ENCODE data around the gene ARHGAP27.
"Not testable (repeated sequence)": the region's sequence is repeated elsewhere in the genome, so short reads cannot be mapped to it uniquely, and the experiment has no call there.

Gene ARHGAP27

GRCh38 chr17:45432405-45433158, at the start of gene ARHGAP27:
ARHGAP27 (minus strand) TSS chr17:45432870; CDS start chr17:45430279, 2,591 bp downstream.
- Mint-ChIP-seq H3K27ac (ENCODE audit: low read depth) (peak within 1 kb of the TSS; percentile 78), H3K4me1 (peaks cover 26% of the 10 kb centered on the region)

GRCh38 chr17:45482317-45482716, 49.6 kb upstream of the ARHGAP27 start:
- Mint-ChIP-seq H3K4me1 (peaks cover 17% of the 10 kb centered on the region), H3K36me3 (ENCODE audit: insufficient read depth) (peaks cover 19% of the 10 kb centered on the region), H3K27ac (ENCODE audit: low read depth) (peak overlapping the region; percentile 32)
- not testable (repeated sequence) for H3K4me3 Mint-ChIP-seq; H3K9me3 Mint-ChIP-seq; DNase-seq (ENCODE audit: low spot score in 2 of 2); ATAC-seq (replicated peaks; ENCODE audit: extremely low read depth, poor library complexity, severe bottlenecking); H3K27me3 Mint-ChIP-seq

More at GRCh38 chr17:45432405-45433158, at the start of gene ARHGAP27:
- Mint-ChIP-seq H3K9me3 (no peaks in the 10 kb centered on the region), H3K36me3 (ENCODE audit: insufficient read depth) (peaks cover 11% of the 10 kb centered on the region), H3K4me3 (peak within 1 kb of the TSS; percentile 80), H3K27me3 (no peaks in the 10 kb centered on the region)
- no peak for ATAC-seq (replicated peaks; ENCODE audit: extremely low read depth, poor library complexity, severe bottlenecking)
- DNase-seq (ENCODE audit: low spot score in 2 of 2) = no peak

- not testable (repeated sequence) for H3K4me1 Mint-ChIP-seq; H3K27me3 Mint-ChIP-seq; H3K4me3 Mint-ChIP-seq; H3K27ac Mint-ChIP-seq (ENCODE audit: low read depth); ATAC-seq (replicated peaks; ENCODE audit: extremely low read depth, poor library complexity, severe bottlenecking); H3K9me3 Mint-ChIP-seq; DNase-seq (ENCODE audit: low spot score in 2 of 2)
- H3K36me3 Mint-ChIP-seq (ENCODE audit: insufficient read depth) = peaks cover 34% of the 10 kb centered on the region
Observed at GRCh38 chr17:45475436-45475835, 42.8 kb upstream of the ARHGAP27 start.

GRCh38 chr17:45472249-45472648, 39.6 kb upstream of the ARHGAP27 start:
- peaks cover 24% of the 10 kb centered on the region for H3K36me3 Mint-ChIP-seq (ENCODE audit: insufficient read depth)
- DNase-seq (ENCODE audit: low spot score in 2 of 2); H3K4me3 Mint-ChIP-seq; H3K4me1 Mint-ChIP-seq; H3K27me3 Mint-ChIP-seq; H3K9me3 Mint-ChIP-seq; ATAC-seq (replicated peaks; ENCODE audit: extremely low read depth, poor library complexity, severe bottlenecking); H3K27ac Mint-ChIP-seq (ENCODE audit: low read depth): not testable (repeated sequence)

- DNase-seq (ENCODE audit: low spot score in 2 of 2); H3K4me1 Mint-ChIP-seq; H3K27ac Mint-ChIP-seq (ENCODE audit: low read depth); H3K9me3 Mint-ChIP-seq; H3K27me3 Mint-ChIP-seq; ATAC-seq (replicated peaks; ENCODE audit: extremely low read depth, poor library complexity, severe bottlenecking); H3K4me3 Mint-ChIP-seq: not testable (repeated sequence)
- peaks cover 10% of the 10 kb centered on the region for H3K36me3 Mint-ChIP-seq (ENCODE audit: insufficient read depth)
Observed at GRCh38 chr17:45469204-45469563, 36.5 kb upstream of the ARHGAP27 start.

- not testable (repeated sequence) for DNase-seq (ENCODE audit: low spot score in 2 of 2); H3K27me3 Mint-ChIP-seq; H3K27ac Mint-ChIP-seq (ENCODE audit: low read depth); H3K4me1 Mint-ChIP-seq; H3K4me3 Mint-ChIP-seq; H3K9me3 Mint-ChIP-seq; ATAC-seq (replicated peaks; ENCODE audit: extremely low read depth, poor library complexity, severe bottlenecking)
- H3K36me3 Mint-ChIP-seq (ENCODE audit: insufficient read depth) = peaks cover 10% of the 10 kb centered on the region
Observed at GRCh38 chr17:45468293-45469203, 35.9 kb upstream of the ARHGAP27 start.

- not testable (repeated sequence) for H3K9me3 Mint-ChIP-seq; H3K4me1 Mint-ChIP-seq; H3K4me3 Mint-ChIP-seq; H3K27me3 Mint-ChIP-seq; DNase-seq (ENCODE audit: low spot score in 2 of 2)
- Mint-ChIP-seq H3K36me3 (ENCODE audit: insufficient read depth) (peaks cover 19% of the 10 kb centered on the region), H3K27ac (ENCODE audit: low read depth) (peak overlapping the region; percentile 79)
- ATAC-seq (replicated peaks; ENCODE audit: extremely low read depth, poor library complexity, severe bottlenecking) = peak; percentile 80
Observed at GRCh38 chr17:45461524-45462327, 29.1 kb upstream of the ARHGAP27 start.

GRCh38 chr17:45460422-45460821, 27.8 kb upstream of the ARHGAP27 start:
- H3K36me3 Mint-ChIP-seq (ENCODE audit: insufficient read depth) = peaks cover 26% of the 10 kb centered on the region
- H3K4me1 Mint-ChIP-seq; H3K4me3 Mint-ChIP-seq; ATAC-seq (replicated peaks; ENCODE audit: extremely low read depth, poor library complexity, severe bottlenecking); H3K9me3 Mint-ChIP-seq; DNase-seq (ENCODE audit: low spot score in 2 of 2); H3K27me3 Mint-ChIP-seq; H3K27ac Mint-ChIP-seq (ENCODE audit: low read depth): not testable (repeated sequence)

- not testable (repeated sequence) for H3K4me1 Mint-ChIP-seq; H3K9me3 Mint-ChIP-seq; ATAC-seq (replicated peaks; ENCODE audit: extremely low read depth, poor library complexity, severe bottlenecking); H3K27me3 Mint-ChIP-seq; DNase-seq (ENCODE audit: low spot score in 2 of 2); H3K27ac Mint-ChIP-seq (ENCODE audit: low read depth)
- Mint-ChIP-seq H3K36me3 (ENCODE audit: insufficient read depth) (peaks cover 33% of the 10 kb centered on the region), H3K4me3 (peak overlapping the region; percentile 28)
Observed at GRCh38 chr17:45454341-45454740, 21.7 kb upstream of the ARHGAP27 start.

GRCh38 chr17:45453731-45454130, 21.1 kb upstream of the ARHGAP27 start:
- not testable (repeated sequence) for H3K4me3 Mint-ChIP-seq; ATAC-seq (replicated peaks; ENCODE audit: extremely low read depth, poor library complexity, severe bottlenecking)
- H3K36me3 Mint-ChIP-seq (ENCODE audit: insufficient read depth) = peaks cover 32% of the 10 kb centered on the region

GRCh38 chr17:45453225-45453534, 20.5 kb upstream of the ARHGAP27 start:
- H3K4me3 Mint-ChIP-seq; DNase-seq (ENCODE audit: low spot score in 2 of 2); H3K9me3 Mint-ChIP-seq; H3K27me3 Mint-ChIP-seq; H3K27ac Mint-ChIP-seq (ENCODE audit: low read depth); H3K4me1 Mint-ChIP-seq; ATAC-seq (replicated peaks; ENCODE audit: extremely low read depth, poor library complexity, severe bottlenecking): not testable (repeated sequence)
- peaks cover 32% of the 10 kb centered on the region for H3K36me3 Mint-ChIP-seq (ENCODE audit: insufficient read depth)

More at GRCh38 chr17:45453731-45454130, 21.1 kb upstream of the ARHGAP27 start:
- H3K4me1 Mint-ChIP-seq; DNase-seq (ENCODE audit: low spot score in 2 of 2); H3K9me3 Mint-ChIP-seq; H3K27me3 Mint-ChIP-seq; H3K27ac Mint-ChIP-seq (ENCODE audit: low read depth): not testable (repeated sequence)

All from central memory CD8-positive, alpha-beta T cell (primary cell).